ENCODE results near the gene KIF17.

The KIF17 gene

DNA sequence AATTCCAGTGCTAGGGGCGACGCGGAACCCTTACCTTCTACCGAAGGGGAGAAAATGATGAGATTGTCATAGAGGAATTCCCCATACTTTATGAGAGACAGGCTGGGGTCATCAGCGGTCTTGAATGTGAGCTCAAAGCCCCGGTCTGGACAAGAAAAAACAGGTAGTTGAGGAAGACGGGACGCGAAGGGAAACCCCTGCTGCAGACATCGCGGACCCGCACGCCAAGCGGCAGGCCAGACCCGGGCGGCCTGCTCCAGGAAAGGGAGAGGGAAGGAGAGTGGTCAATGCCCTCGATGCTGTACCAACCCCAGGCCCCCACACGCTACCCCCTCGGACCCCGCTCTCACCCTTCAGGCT is 57.0 kb downstream of the KIF17 start:
- DNase-seq (ENCODE audit: low spot score): no peak

DNA sequence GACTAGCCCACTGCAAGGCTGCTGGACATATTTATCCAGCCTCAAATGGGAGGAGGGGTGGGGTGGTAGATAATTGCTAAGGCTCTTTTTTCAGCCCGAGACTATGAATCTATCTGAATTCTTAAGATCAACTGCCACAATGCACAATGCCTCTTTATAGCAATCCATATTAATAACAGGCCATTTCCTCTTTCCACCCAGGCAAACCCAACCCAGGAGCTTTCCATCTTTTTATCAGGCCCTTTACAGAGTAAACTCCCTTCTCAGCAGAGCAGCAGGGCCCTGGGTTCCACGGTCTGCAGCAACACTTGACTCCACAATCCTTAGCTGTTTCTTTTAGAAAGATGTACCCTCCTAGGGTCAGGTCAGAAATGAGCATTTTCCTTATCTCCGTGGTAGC is 57.4 kb downstream of the KIF17 start:
- DNase-seq (ENCODE audit: low spot score): no peak

DNA sequence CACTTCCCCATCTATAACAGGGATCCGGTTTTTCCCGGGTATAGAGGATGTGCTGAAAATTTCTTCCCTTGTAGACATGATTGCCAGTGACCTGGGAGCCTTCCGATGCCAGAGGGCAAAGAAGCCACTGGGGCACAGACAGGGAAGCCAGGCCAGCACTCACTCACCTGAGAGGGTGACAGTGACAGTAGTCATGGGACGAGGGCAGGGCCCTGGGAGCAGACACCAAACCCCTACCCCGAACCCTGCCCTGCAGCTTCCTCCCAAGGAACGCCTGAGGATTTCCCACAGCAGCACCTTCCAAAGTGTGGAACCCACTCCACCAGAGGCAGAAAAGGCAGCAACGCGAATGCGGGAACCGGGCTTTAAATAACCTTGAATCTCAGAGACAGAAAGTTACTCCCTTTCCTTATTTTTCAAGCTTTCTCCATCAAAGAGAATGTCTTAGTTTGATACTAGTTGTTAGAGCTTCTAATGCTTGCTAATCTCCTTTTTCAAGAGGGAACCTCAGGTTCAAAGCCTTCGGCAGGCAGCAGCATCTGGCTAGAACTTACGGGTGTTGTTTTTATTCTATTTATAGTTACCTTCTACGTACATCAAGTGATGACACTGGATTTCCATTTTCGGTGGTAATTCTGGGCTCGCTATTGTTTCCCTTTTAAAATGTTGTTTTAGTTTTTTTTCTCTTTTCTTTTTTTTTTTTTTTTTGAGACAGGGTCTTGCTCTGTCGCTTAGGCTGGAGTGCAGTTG is 59.5 kb downstream of the KIF17 start:
- no peak for DNase-seq (ENCODE audit: low spot score)

DNA sequence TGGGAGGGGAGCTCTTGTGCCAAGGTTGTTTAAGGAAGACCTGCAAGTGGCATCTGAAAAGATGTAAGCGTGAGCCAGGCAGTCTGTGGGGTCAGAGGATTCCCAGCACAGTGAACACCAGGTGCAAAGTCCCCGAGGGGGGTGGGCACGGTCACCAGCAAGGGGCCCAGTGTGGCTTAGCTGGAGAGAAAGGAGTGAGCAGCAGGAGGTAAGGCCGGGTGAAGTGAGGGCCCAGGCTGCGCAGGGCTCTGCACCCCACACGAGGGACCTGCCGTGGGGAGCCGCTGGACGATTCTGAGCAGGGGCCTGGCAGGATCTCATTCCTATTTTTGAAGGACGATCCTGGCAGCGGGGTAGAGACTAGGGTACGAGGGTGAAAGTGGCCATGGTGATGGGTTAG is 60.8 kb downstream of the KIF17 start:
- DNase-seq (ENCODE audit: low spot score): no peak

DNA sequence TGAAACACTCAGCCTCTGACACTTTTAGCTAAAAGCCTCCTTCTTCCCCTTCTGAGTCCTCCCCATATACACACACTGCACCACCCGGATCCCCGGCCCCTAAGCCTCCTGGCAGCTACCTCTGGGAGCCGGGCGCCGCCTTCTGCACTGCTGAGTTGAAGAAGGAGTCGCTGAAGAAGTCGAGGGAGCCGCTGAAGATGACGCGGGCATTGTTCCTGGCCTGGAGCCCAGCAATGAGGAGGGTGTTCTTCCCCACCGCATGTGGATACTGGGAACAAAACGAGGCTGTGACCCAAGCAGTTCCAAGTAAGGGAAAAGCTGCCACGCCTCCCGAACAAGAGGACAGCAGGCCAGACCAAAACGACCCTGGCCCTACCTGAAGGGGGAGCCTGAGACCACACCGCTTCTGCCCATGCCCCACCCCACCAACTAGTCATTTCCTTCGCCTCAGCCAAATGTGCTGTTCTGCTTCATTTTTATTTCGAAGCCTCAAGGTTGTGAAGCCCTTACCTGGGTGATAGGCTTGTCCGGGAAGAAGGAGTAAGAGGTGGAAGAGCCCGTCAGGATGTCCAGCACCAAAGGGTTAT is 63.6 kb downstream of the KIF17 start:
- DNase-seq (ENCODE audit: low spot score): no peak

DNA sequence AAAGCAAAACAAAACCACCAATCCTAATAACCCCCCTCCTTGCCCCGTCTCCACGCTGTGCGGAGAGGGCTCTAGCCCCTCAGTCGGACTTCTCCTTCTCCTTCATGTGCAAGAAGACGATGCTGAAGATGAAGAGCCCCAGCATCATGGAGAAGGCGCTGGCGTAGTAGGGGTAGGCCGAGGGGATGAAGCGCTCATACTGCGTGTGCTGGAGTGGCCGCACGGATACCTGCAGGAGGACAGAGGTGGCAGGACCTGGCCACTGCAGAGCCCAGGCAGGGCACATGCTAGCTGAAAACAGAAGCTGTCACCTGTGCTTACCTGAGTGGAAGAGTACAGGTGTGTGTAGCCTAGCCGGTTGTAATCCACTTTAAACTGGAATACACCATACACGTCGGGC is 65.5 kb downstream of the KIF17 start:
- no peak for DNase-seq (ENCODE audit: low spot score)

DNA sequence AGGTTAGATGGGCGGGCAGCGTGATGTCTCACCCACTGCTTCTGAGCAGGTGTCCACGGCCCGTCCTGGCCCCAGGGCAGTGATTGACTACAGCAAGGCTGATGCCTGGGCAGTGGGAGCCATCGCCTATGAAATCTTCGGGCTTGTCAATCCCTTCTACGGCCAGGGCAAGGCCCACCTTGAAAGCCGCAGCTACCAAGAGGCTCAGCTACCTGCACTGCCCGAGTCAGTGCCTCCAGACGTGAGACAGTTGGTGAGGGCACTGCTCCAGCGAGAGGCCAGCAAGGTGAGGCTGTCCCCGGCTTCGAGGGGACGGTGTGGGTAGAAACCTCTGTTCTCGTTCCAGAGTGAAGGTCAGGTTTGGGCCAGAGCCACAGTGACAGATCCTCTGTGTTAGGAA is 68.9 kb downstream of the KIF17 start:
- DNase-seq (ENCODE audit: low spot score): no peak

DNA sequence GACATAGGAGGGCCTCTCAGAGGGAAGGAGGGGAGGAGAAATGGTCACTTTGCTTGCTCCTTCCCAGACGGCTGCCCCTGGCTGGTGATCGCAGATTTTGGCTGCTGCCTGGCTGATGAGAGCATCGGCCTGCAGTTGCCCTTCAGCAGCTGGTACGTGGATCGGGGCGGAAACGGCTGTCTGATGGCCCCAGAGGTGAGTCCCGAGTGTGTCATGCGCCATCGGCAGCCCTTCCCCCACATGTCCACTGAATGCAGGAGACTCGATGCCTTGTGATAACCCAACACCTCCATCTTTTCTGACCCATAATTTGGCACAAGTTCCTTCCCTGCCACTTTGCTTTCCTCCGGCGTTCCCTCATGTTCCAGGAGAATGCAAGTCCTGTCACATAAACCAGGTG is 69.4 kb downstream of the KIF17 start:
- no peak for DNase-seq (ENCODE audit: low spot score)

DNA sequence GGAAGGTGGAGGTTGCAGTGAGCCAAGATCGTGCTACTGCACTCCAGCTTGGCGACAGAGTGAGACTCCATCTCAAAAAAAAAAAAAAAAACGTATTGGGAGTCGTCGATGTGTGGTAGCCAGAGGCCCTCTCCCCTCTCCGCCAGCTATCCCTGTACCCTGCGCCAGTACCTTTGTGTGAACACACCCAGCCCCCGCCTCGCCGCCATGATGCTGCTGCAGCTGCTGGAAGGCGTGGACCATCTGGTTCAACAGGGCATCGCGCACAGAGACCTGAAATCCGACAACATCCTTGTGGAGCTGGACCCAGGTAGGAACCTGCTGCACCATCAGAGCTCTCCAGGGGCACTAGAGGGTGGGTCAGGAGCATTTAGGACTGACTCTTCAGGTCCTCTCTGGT is 72.4 kb downstream of the KIF17 start:
- no peak for DNase-seq (ENCODE audit: low spot score)

DNA sequence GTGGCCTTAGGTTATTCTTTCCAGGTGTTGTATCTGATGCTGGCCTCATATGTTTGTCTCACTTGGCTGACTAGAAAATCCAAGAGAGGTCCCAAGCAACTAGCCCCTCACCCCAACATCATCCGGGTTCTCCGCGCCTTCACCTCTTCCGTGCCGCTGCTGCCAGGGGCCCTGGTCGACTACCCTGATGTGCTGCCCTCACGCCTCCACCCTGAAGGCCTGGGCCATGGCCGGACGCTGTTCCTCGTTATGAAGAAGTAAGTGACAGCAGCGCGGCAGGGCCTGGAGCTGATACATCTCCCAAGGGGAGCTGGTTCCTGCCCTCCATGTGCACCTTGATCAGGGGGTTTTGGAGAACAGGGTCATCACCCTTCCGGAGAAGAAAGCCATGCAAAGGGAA is 73.4 kb downstream of the KIF17 start:
- no peak for DNase-seq (ENCODE audit: low spot score)

DNA sequence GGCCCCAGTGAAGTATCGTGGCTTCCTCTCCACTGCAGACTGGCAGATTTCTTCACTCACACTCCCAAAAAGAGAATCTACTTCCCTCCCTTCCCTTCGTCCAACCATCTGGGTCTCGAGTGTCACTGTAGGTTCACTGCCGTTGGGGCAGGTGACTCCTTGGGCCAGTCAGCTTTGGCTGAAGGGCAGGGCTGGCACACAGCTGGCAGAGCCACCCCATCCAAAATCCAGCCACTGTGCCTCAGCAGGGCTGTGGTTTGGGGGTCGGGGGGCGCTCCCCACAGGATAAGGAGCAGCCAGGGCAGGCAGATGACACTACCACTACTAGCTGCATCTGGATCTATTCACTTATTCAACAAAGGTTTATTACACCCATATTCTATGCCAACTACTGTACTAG is 74.7 kb downstream of the KIF17 start:
- no peak for DNase-seq (ENCODE audit: low spot score)

DNA sequence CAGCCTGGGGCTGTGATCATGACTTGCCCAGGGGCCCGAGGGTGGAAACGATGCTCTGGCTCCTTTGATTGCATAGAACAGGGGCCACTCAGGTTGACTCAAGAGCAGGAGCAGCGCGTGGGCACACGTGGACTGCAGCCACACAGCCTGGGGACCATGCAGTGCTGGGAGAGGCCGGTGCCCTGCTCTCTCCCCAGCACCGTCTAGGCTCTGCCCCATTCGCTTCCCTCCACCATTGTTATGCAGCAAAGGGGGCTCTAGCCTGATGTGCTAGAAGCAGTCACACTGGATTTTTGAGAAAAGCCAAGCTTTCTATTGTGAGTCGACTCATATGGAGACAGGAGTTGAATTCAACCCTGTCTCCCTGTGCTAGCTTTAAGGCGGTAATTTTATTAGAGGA is 75.8 kb downstream of the KIF17 start:
- DNase-seq (ENCODE audit: low spot score): no peak

DNA sequence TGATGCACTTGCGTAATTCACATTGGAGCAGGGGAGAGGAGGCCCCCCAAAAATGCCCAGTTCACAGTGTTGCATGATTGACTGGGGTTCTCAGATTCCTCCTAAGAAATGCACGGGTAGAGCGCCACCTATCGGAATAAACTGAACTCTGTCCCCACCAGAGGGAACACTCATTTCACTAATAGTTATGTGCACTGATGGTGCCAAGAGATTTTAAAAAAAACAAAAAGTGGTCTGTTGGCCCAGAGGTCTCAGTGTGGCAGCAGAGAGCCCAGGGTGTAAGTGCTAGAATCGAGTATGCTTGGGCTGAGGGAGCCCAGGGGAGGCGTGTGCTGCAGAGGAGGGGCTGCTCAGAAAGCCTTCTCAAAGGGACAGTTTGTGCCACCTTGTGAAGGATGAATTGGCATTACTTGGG is 77.6 kb downstream of the KIF17 start:
- DNase-seq (ENCODE audit: low spot score): peak; percentile 58

DNA sequence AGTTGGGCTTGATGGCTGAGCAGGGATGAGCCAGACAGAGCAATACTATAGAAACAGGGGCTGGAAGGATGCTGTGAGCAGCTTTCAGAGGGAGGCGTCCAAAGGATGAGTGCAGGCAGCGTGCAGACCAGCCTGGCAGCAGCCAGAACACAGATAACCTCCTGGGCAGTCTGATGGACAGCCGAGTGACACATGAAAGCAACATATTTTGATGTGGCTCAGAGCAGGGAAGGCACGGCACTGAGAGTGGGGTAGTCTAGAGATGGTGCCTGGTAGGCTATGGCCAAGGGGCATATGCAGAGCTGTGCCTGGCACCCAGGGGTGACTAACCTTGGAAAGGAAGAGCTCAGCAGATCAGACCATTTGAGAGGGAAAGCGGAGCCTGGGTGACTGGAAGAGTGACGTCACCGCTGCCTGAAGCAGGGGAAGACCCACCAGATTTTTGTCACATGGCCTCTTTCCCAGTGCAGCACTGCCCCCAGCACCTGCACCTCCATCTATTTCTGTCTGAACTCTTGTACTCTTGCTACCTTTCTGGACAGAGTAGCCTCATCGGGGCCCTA is 80.9 kb downstream of the KIF17 start:
- DNase-seq (ENCODE audit: low spot score): no peak

DNA sequence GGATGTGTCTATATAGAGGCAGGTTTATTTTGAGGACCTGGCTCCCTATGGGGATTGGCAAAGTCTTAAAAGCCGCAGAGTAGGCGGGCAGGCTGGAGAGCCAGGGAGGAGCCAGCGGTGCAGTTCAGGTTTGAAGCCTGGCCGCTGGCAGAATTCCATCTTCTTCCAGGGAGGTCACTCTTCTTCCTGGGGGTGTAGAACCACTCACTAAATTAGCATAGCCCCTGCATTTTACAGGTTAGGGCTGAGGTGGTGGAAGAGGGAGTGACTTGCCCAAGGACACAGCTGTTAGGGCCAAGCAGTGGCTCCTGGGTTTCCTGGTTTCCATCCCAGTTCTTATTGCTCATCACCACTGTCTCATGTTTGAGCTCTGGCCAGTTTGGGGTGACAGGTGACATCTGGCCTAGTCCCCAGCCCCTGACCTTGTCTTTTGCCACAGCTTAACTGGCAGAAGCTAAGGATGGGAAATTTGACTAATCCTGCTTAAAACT is 83.2 kb downstream of the KIF17 start:
- DNase-seq (ENCODE audit: low spot score): peak; percentile 18

DNA sequence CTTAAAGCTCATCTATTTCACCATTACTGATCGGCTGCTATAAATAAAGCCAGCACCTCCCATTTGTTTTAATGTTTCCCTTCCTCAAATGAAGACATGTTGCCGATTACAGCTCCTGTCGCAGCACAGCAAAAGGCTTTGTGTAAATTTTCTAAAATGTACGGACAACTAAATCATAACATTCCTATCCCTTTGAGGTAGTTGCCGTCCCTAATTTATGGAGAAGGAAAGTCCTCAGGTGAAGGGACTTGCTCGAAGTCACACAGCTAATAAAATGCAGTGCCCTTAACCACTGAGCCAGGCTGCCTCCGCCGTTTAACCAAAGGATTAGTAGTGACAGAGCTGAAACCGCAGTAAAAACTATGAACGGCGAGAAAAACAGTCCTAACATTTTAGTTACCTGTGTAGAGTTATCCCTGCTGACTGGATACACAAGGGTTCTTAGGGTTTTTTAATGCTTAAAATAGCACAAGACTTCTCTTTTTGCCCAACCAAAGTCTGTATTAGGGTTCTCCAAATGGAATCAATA is 83.7 kb downstream of the KIF17 start:
- DNase-seq (ENCODE audit: low spot score): no peak

DNA sequence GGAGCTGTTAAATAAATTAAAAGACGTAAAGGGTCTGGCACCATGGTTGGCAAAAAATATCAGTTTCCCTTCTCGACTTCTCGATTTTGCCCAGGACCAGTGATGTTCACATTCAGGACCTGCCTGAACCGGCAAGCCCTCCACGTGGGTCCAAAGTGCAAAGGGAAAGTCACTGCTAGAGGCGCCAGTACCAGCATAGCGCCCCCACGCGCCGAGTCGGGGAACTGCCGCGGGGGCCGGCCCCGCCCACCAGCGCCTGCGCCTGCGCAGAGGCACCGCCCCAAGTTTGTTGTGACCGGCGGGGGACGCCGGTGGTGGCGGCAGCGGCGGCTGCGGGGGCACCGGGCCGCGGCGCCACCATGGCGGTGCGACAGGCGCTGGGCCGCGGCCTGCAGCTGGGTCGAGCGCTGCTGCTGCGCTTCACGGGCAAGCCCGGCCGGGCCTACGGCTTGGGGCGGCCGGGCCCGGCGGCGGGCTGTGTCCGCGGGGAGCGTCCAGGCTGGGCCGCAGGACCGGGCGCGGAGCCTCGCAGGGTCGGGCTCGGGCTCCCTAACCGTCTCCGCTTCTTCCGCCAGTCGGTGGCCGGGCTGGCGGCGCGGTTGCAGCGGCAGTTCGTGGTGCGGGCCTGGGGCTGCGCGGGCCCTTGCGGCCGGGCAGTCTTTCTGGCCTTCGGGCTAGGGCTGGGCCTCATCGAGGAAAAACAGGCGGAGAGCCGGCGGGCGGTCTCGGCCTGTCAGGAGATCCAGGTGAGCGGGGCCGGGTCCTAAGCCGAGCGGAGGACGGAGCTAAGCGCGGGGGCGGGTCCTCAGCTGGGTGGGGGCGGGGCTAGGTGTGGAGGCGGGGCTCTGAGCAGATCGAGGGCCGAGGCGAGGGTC is 84.4 kb downstream of the KIF17 start, which contains the start of gene PINK1:
Gene PINK1 (plus strand): TSS at position 269 of the 875 bp plus-strand sequence. CDS start 91 bp downstream, at position 360.
- peak; percentile 77 for DNase-seq (ENCODE audit: low spot score)

DNA sequence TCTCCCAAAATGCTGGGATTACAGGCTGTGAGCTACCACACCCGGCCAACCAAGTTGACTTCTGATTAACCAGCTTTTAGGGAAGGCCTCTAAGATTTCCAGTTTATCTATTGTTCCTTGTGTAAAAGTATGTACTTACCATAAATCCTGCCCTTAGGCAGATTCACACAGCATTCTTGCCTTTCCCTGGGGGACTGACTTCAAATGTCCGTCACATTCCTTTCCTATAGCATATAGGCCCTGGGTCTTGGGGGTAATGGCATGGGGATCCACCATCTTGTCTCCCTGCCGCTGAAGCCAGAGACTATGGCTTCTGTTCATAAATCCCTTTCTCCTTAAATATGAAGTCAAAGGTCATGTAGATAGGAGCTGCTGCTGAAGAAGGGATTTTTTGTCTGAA is 85.4 kb downstream of the KIF17 start:
- DNase-seq (ENCODE audit: low spot score): no peak

DNA sequence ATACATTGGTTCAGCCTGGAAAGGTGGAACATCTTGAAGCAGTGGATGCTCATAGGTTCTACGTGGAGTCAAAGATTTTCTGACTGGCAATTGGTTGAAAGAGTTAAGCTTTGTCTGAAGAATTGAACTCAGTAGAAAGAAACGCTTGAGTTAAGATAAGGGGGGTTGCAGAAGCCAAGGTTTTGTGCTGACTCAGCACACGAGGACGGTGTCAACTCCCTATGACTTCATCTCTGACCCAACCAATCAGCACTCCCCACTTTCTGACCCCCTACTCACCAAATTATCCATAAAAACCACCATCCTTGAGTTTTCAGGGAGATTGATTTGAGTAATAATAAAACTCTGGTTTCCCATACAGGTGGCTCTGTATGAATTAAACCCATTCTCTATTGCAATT is 87.1 kb downstream of the KIF17 start:
- no peak for DNase-seq (ENCODE audit: low spot score)

DNA sequence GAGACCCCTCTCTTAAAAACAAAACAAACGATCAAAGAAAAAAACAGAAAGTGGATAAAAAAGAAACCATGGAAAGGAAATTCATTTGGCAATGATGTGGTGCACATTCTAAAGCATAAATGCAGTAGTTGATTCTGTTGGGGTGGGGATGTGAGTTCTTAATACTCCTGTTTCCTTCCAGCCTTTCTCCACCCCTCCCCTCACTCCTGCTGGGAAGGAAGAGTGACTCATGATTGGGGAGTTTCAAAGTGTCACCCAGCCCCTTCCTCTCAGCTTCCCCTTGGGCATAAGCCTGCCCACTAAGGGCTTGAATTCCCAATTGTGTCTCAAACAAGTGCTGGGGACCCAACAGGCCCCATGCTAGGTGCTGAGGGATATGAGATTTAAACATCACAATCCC is 91.3 kb downstream of the KIF17 start:
- no peak for DNase-seq (ENCODE audit: low spot score)

DNA sequence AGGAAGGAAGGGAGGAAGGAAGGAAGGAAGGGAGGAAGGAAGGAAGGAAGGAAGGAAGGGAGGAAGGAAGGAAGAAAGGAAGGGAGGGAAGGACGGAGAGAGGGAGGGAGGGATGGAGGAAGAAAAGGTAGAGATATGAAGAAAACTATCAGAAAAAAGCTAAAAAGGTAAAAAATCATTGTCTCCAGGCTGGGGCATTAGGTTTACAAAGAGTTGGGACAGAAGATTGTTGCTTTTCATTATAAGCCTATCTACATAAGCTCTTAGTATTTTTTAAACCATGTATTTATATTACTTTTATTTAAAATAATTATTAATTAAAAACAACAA is 91.7 kb downstream of the KIF17 start:
- DNase-seq (ENCODE audit: low spot score): no peak

All from CD4-positive, alpha-beta T cell treated with Interleukin-6 at 100 ng/mL for 8 hours (primary cell).